Keratinocyte (primary cell): Measurements from ENCODE around the gene PTPRN2. TPM values are rescaled to one million over a fixed set of nuclear protein-coding genes. Genes with fewer than 3 reads are reported as not detected.

ENCODE experiments used
- DNase-seq: peaks from one replicate; pipeline ENCODE4 v3.0.0-alpha.2; 2011; ENCODE audit warnings: low read depth, missing footprints, low spot score
- FAIRE-seq: peaks from 2 replicates; lab custom pipeline; 2011; peaks lifted over from hg19 to GRCh38; lab: Jason Lieb, UNC
- H2AFZ ChIP-seq: 2 replicates; pipeline ENCODE4 v1.6.0; 2012; ENCODE audit warnings: low read length, control low read depth, inconsistent platforms; ENCODE audit not compliant: control insufficient read depth
- H3K27ac ChIP-seq: 2 replicates; pipeline ENCODE4 v1.5.1; 2011; ENCODE audit warnings: low read length; ENCODE audit not compliant: control insufficient read depth, insufficient read depth
- H3K27me3 ChIP-seq: 3 replicates; pipeline ENCODE4 v1.6.0; 2011; ENCODE audit warnings: low read length; ENCODE audit not compliant: control insufficient read depth, insufficient read depth; ENCODE audit errors: extremely low read depth
- H3K36me3 ChIP-seq, 2 experiments: 2 replicates in 1 of 2; 3 replicates in 1 of 2; pipeline ENCODE4 v1.5.1; 2011; ENCODE audit warnings: low read length in 2 of 2, mild to moderate bottlenecking in 1 of 2; ENCODE audit not compliant: control insufficient read depth in 2 of 2, insufficient read depth in 2 of 2; ENCODE audit errors: extremely low read depth in 1 of 2
- H3K4me1 ChIP-seq: 3 replicates; pipeline ENCODE4 v1.5.1; 2011; ENCODE audit warnings: low read length; ENCODE audit not compliant: control insufficient read depth, insufficient read depth; ENCODE audit errors: extremely low read depth
- H3K4me2 ChIP-seq: 3 replicates; pipeline ENCODE4 v1.6.0; 2011; ENCODE audit warnings: low read depth, low read length; ENCODE audit not compliant: control insufficient read depth, insufficient read depth; ENCODE audit errors: extremely low read depth
- H3K4me3 ChIP-seq, 3 experiments: fragments of 200-600 bp in 1 of 3; sonication (generic) in 1 of 3; 2 replicates in 2 of 3; 3 replicates in 1 of 3; pipeline ENCODE4 v1.5.1; 2011 to 2016; ENCODE audit warnings: low read length in 3 of 3, mild to moderate bottlenecking in 3 of 3, control low read depth in 2 of 3, inconsistent platforms in 1 of 3, low read depth in 1 of 3, mixed read lengths in 1 of 3, mixed run types in 1 of 3, moderate library complexity in 1 of 3; ENCODE audit not compliant: control insufficient read depth in 2 of 3, insufficient read depth in 2 of 3; ENCODE audit errors: extremely low read depth in 1 of 3
- H3K79me2 ChIP-seq: 2 replicates; pipeline ENCODE4 v1.6.0; 2012; ENCODE audit warnings: low read length; ENCODE audit not compliant: control insufficient read depth, insufficient read depth
- H3K9ac ChIP-seq: 3 replicates; pipeline ENCODE4 v1.6.0; 2011; ENCODE audit warnings: low read length; ENCODE audit not compliant: control insufficient read depth, insufficient read depth; ENCODE audit errors: extremely low read depth
- H3K9me1 ChIP-seq: 3 replicates; pipeline ENCODE4 v1.6.0; 2011; ENCODE audit warnings: low read length; ENCODE audit not compliant: control insufficient read depth, insufficient read depth; ENCODE audit errors: extremely low read depth
- H3K9me3 ChIP-seq: 2 replicates; pipeline ENCODE4 v1.5.1; 2012; ENCODE audit warnings: low read depth, low read length; ENCODE audit not compliant: control insufficient read depth
- H4K20me1 ChIP-seq: 3 replicates; pipeline ENCODE4 v1.6.0; 2011; ENCODE audit warnings: low read length; ENCODE audit not compliant: control insufficient read depth, insufficient read depth; ENCODE audit errors: extremely low read depth
- EZH2 ChIP-seq: IDR thresholded peaks from one replicate; pipeline ENCODE4 v1.6.1; 2012; ENCODE audit warnings: inconsistent platforms, mild to moderate bottlenecking, low read length, moderate library complexity
- dilution Hi-C: fragments of 300-500 bp; cut with MboI; formaldehyde crosslinking; loops from one replicate; pipeline ENCODE4 v1.7.0; 2020; ENCODE audit warnings: low sequenced_read_pairs; ENCODE audit not compliant: extremely low pct_ligation_motif_present
- polyA plus RNA-seq, 5 experiments: library from polyadenylated mRNA; depleted of rRNA in 3 of 5; stranded (reverse) in 3 of 5; stranded (forward) in 1 of 5; unstranded in 1 of 5; fragments of >200 nt; gene quantifications; 1 replicate in 1 of 5; 2 replicates in 3 of 5; 3 replicates in 1 of 5; pipeline versions ENCODE4 v1.2.1 to v1.2.3, GENCODE V29; 2011 to 2012; ENCODE audit warnings: missing spikeins in 2 of 5, low read depth in 1 of 5, low replicate concordance in 1 of 5
- TF ChIP-seq, protein P1 (sequence below), 3 experiments: IDR thresholded peaks in 1 of 3; conservative IDR thresholded peaks in 1 of 3; optimal IDR thresholded peaks in 1 of 3; 2 replicates in 2 of 3; 3 replicates in 1 of 3; pipeline versions ENCODE3 to v1.5.1; 2011; ENCODE audit warnings: low read length in 3 of 3, mild to moderate bottlenecking in 3 of 3, moderate library complexity in 2 of 3, control low read depth in 1 of 3, inconsistent platforms in 1 of 3; ENCODE audit not compliant: insufficient read depth in 2 of 3; ENCODE audit errors: extremely low read depth in 1 of 3

Gene PTPRN2
- polyA plus RNA-seq, 1 donor (not counting 4 experiments of a cell fraction or from before 2014, with no cell fraction given) = not detected

DNA sequence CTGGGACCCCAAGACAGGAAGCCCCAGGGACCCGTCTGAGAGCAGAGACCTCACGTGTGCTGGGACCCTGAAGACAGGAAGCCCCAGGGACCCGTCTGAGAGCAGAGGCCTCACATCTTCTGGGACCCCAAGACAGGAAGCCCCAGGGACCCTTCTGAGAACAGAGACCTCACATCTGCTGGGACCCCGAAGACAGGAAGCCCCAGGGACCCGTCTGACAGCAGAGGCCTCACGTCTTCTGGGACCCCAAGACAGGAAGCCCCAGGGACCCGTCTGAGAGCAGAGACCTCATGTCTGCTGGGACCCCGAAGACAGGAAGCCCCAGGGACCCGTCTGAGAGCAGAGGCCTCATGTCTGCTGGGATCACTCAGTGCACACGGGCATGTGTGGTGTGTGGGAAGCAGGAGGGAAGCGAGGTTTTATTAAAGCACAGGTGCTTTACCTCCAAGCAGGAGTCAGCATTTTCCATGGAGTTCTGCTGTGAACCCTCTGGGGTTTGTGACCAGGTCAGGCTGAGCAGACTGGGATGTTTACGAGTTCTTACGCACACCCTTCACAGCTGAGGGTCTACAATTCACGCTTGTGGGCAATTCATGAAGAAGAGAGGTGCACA lies 660.2 kb downstream of the PTPRN2 start:
- FAIRE-seq (no peak), DNase-seq (no peak)
- H3K4me3 ChIP-seq = no peak overlapping the region
- H4K20me1 ChIP-seq = no peaks in the 10 kb centered on the region
- no peaks in the 10 kb centered on the region for H3K79me2 ChIP-seq
- H3K4me2 ChIP-seq = no peak overlapping the region
- H3K9me1 ChIP-seq = no peaks in the 10 kb centered on the region
- no peaks in the 10 kb centered on the region for H3K4me1 ChIP-seq
- dilution Hi-C loops = no loop called here
- H3K9me3 ChIP-seq = peaks cover 25% of the 10 kb centered on the region
- no peak overlapping the region for H2AFZ ChIP-seq
- H3K9ac ChIP-seq = no peak overlapping the region
- TF ChIP-seq EZH2 = no peak
- TF ChIP-seq, protein P1, sequence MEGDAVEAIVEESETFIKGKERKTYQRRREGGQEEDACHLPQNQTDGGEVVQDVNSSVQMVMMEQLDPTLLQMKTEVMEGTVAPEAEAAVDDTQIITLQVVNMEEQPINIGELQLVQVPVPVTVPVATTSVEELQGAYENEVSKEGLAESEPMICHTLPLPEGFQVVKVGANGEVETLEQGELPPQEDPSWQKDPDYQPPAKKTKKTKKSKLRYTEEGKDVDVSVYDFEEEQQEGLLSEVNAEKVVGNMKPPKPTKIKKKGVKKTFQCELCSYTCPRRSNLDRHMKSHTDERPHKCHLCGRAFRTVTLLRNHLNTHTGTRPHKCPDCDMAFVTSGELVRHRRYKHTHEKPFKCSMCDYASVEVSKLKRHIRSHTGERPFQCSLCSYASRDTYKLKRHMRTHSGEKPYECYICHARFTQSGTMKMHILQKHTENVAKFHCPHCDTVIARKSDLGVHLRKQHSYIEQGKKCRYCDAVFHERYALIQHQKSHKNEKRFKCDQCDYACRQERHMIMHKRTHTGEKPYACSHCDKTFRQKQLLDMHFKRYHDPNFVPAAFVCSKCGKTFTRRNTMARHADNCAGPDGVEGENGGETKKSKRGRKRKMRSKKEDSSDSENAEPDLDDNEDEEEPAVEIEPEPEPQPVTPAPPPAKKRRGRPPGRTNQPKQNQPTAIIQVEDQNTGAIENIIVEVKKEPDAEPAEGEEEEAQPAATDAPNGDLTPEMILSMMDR (optimal IDR thresholded peaks at IDR 0.05 in 1 of 3, IDR thresholded peaks at IDR 0.05 in 1 of 3, conservative IDR thresholded peaks at IDR 0.05 in 1 of 3; ENCODE audit: extremely low read depth in 1 of 3, insufficient read depth in 2 of 3, low read length in 3 of 3) = no peak
- H3K36me3 ChIP-seq = no peaks in the 10 kb centered on the region
- H3K27ac ChIP-seq = no peak overlapping the region
- H3K27me3 ChIP-seq = no peaks in the 10 kb centered on the region

DNA sequence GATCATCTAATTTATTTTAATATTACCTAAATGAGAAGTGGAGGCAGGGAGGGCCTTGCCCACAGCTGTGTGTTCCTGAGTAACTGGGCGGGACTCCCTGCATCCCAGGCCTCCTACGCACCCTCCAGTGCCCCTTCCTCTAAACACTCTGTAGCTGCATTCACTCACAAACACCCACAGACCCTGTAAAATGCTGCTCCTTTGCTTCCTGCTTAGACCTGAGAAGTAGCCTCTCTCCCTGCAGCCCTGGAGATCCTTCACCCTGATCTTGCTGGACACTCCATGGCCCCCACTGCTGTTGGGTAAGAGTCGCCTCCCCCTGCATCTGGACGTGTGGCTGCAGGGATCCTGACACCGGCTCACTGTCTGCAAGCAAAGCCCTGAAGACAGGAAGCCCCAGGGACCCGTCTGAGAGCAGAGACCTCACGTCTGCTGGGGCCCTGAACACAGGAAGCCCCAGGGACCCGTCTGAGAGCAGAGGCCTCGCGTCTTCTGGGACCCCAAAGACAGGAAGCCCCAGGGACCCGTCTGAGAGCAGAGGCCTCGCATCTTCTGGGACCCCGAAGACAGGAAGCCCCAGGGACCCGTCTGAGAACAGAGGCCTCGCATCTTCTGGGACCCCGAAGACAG lies 661.0 kb downstream of the PTPRN2 start:
- TF ChIP-seq EZH2 = no peak
- TF ChIP-seq, protein P1 (optimal IDR thresholded peaks at IDR 0.05 in 1 of 3, IDR thresholded peaks at IDR 0.05 in 1 of 3, conservative IDR thresholded peaks at IDR 0.05 in 1 of 3; ENCODE audit: extremely low read depth in 1 of 3, insufficient read depth in 2 of 3, low read length in 3 of 3) = no peak
- Histone ChIP-seq H3K79me2 (no peaks in the 10 kb centered on the region), H3K27ac (no peak overlapping the region), H3K9me1 (no peaks in the 10 kb centered on the region), H3K9me3 (peaks cover 21% of the 10 kb centered on the region), H3K4me3 (no peak overlapping the region), H3K4me1 (no peaks in the 10 kb centered on the region), H3K36me3 (no peaks in the 10 kb centered on the region), H4K20me1 (no peaks in the 10 kb centered on the region), H3K27me3 (no peaks in the 10 kb centered on the region), H2AFZ (no peak overlapping the region), H3K9ac (no peak overlapping the region), H3K4me2 (no peak overlapping the region)
- DNase-seq (no peak), FAIRE-seq (no peak)
- dilution Hi-C loops = no loop called here
